ENCODE results near the gene SUSD1. TPM values are rescaled to one million over a fixed set of nuclear protein-coding genes. Genes with fewer than 3 reads are reported as not detected.

SUSD1 gene
- total and polyA plus RNA-seq, 4 donors, result 1.2 to 19.0 (median 3.2) TPM

DNA sequence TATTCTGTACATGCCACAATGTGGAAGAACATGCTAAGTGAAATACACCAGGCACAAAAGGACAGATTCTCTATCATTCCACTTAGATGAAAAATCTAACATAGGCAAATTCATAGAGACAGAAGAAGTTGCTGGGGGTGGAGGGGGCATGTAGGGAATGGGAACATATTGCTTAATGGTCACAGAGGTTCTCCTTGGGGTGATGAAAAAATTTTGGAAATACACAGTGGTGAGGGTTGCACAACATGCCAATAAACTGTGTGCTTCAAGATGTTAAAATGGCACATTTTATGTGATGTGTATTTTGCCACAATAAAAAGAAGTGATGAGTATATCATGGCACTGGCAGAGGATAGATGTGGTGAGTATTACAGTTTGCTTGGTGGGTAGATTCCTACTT lies 111.9 kb downstream of the SUSD1 start:
- H3K9ac ChIP-seq (ENCODE audit: low read depth in 1 of 2, low read length in 2 of 2), result no peak overlapping the region
- DNase-seq (ENCODE audit: low spot score), result no peak
- TF ChIP-seq HNF4A (conservative IDR thresholded peaks at IDR 0.05), result no peak
- TF ChIP-seq, protein P1, sequence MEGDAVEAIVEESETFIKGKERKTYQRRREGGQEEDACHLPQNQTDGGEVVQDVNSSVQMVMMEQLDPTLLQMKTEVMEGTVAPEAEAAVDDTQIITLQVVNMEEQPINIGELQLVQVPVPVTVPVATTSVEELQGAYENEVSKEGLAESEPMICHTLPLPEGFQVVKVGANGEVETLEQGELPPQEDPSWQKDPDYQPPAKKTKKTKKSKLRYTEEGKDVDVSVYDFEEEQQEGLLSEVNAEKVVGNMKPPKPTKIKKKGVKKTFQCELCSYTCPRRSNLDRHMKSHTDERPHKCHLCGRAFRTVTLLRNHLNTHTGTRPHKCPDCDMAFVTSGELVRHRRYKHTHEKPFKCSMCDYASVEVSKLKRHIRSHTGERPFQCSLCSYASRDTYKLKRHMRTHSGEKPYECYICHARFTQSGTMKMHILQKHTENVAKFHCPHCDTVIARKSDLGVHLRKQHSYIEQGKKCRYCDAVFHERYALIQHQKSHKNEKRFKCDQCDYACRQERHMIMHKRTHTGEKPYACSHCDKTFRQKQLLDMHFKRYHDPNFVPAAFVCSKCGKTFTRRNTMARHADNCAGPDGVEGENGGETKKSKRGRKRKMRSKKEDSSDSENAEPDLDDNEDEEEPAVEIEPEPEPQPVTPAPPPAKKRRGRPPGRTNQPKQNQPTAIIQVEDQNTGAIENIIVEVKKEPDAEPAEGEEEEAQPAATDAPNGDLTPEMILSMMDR (IDR thresholded peaks at IDR 0.05; ENCODE audit: low read depth, low read length, missing input control), result no peak
- no peak for TF ChIP-seq TAF1 (conservative IDR thresholded peaks at IDR 0.05)
- TF ChIP-seq JUND (IDR thresholded peaks at IDR 0.05), result no peak
- TF ChIP-seq SP1 (IDR thresholded peaks at IDR 0.05), result no peak
- TF ChIP-seq, protein P2, sequence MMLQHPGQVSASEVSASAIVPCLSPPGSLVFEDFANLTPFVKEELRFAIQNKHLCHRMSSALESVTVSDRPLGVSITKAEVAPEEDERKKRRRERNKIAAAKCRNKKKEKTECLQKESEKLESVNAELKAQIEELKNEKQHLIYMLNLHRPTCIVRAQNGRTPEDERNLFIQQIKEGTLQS (IDR thresholded peaks at IDR 0.05), result no peak
- no peak overlapping the region for H3K4me3 ChIP-seq (ENCODE audit: low read depth in 1 of 3, low read length in 3 of 3)
- H3K4me1 ChIP-seq (ENCODE audit: control insufficient read depth in 4 of 4, insufficient read depth in 4 of 4, low read length in 3 of 4), result peaks cover 3 to 42% (median 17%) of the 10 kb centered on the region in 4 donors
- no peaks in the 10 kb centered on the region for H3K36me3 ChIP-seq (ENCODE audit: control insufficient read depth in 4 of 4, insufficient read depth in 3 of 4, low read depth in 1 of 4, low read length in 3 of 4)
- H3K27ac ChIP-seq (ENCODE audit: low read depth in 1 of 2, low read length in 2 of 2), result peak overlapping the region in 1 of 2 donors; percentile 22
- no peaks in the 10 kb centered on the region for H3K9me3 ChIP-seq (ENCODE audit: control insufficient read depth in 4 of 4, low read length in 3 of 4)
- no peaks in the 10 kb centered on the region for H3K27me3 ChIP-seq (ENCODE audit: control insufficient read depth in 4 of 4, insufficient read depth in 4 of 4, low read length in 3 of 4)

DNA sequence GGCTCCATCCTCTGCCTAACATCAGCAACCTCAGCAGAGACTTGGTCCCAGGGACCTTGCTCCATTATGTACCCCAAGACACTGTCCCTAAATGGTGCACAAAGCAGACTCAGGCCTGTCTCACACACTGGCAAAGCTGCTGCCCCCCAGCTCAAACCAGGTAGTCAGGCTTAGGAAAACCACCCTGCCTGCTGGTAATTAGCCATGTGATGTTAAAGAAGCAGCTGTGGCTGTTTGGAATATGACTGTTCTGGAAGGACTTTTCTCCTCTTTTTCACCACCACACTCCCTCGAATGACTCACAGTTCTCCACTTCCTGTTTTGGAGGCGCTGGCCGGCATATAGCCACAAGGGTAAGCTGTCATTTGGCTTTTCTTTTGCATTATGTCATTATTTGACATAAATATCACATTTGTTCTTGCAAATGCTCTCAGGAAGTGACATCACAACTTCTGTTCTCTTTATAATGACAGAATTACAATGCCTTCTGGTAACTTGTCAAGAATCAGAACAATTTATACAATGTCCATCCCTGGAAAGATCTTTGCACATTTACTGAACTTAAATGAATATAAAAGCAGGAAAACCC lies 113.9 kb downstream of the SUSD1 start:
- no peak for TF ChIP-seq HNF4A (conservative IDR thresholded peaks at IDR 0.05)
- TF ChIP-seq, protein P1 (IDR thresholded peaks at IDR 0.05; ENCODE audit: low read depth, low read length, missing input control), result no peak
- TF ChIP-seq, protein P3, sequence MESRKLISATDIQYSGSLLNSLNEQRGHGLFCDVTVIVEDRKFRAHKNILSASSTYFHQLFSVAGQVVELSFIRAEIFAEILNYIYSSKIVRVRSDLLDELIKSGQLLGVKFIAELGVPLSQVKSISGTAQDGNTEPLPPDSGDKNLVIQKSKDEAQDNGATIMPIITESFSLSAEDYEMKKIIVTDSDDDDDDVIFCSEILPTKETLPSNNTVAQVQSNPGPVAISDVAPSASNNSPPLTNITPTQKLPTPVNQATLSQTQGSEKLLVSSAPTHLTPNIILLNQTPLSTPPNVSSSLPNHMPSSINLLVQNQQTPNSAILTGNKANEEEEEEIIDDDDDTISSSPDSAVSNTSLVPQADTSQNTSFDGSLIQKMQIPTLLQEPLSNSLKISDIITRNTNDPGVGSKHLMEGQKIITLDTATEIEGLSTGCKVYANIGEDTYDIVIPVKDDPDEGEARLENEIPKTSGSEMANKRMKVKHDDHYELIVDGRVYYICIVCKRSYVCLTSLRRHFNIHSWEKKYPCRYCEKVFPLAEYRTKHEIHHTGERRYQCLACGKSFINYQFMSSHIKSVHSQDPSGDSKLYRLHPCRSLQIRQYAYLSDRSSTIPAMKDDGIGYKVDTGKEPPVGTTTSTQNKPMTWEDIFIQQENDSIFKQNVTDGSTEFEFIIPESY (IDR thresholded peaks at IDR 0.05), result no peak
- TF ChIP-seq HNF4G (IDR thresholded peaks at IDR 0.05), result no peak
- TF ChIP-seq, protein P2 (IDR thresholded peaks at IDR 0.05), result no peak
- TF ChIP-seq RAD21 (IDR thresholded peaks at IDR 0.05), result peak; percentile 14 to 17
- TF ChIP-seq YY1 (IDR thresholded peaks at IDR 0.05), result no peak
- peak; percentile 87 to 90 for TF ChIP-seq JUND (IDR thresholded peaks at IDR 0.05)
- no peak for TF ChIP-seq RXRA (IDR thresholded peaks at IDR 0.05)
- TF ChIP-seq SP1 (IDR thresholded peaks at IDR 0.05), result no peak
- TF ChIP-seq NR2F2 (IDR thresholded peaks at IDR 0.05), result no peak
- TF ChIP-seq GABPA (IDR thresholded peaks at IDR 0.05 in 1 of 2, conservative IDR thresholded peaks at IDR 0.05 in 1 of 2), result peak; percentile 52 to 74
- no peak for TF ChIP-seq FOXA2 (IDR thresholded peaks at IDR 0.05)
- WGBS, result 26% methylated on average over 3 of the region's 3 CpGs
- no peak overlapping the region for H3K4me3 ChIP-seq (ENCODE audit: low read depth in 1 of 3, low read length in 3 of 3)

More for the DNA sequence above, 113.9 kb downstream of the SUSD1 start:
- Histone ChIP-seq H3K4me1 (ENCODE audit: control insufficient read depth in 4 of 4, insufficient read depth in 4 of 4, low read length in 3 of 4) (peaks cover 3 to 38% (median 15%) of the 10 kb centered on the region in 4 donors), H3K27ac (ENCODE audit: low read depth in 1 of 2, low read length in 2 of 2) (peak overlapping the region; percentile 93 to 98), H3K9me3 (ENCODE audit: control insufficient read depth in 4 of 4, low read length in 3 of 4) (no peaks in the 10 kb centered on the region), H3K27me3 (ENCODE audit: control insufficient read depth in 4 of 4, insufficient read depth in 4 of 4, low read length in 3 of 4) (no peaks in the 10 kb centered on the region), H3K9ac (ENCODE audit: low read depth in 1 of 2, low read length in 2 of 2) (peak overlapping the region; percentile 25 to 40), H3K36me3 (ENCODE audit: control insufficient read depth in 4 of 4, insufficient read depth in 3 of 4, low read depth in 1 of 4, low read length in 3 of 4) (no peaks in the 10 kb centered on the region)
- DNase-seq (ENCODE audit: low spot score), result no peak

All from liver (tissue), 9 donors.